Spleen (tissue), 7 donors: Measurements from ENCODE around the gene NBPF19.
A peak's percentile ranks its signal among the peaks of the same experiment; 100 is the strongest.
"Not testable (repeated sequence)": the region's sequence is repeated elsewhere in the genome, so short reads cannot be mapped to it uniquely, and the experiment has no call there.

ENCODE experiments used
- POLR2A ChIP-seq, 3 donors: fragments of 450-650 bp; IDR thresholded peaks; one replicate each; pipeline ENCODE4 v1.5.1; 2017; ENCODE audit warnings: antibody characterized with exemption in 3 of 3, mild to moderate bottlenecking in 1 of 3
- POLR2AphosphoS5 ChIP-seq, 3 donors: sonication (generic); formaldehyde crosslinking; IDR thresholded peaks; one replicate each; pipeline ENCODE4 v1.5.1; 2017; ENCODE audit warnings: antibody characterized with exemption in 3 of 3
- TF ChIP-seq, protein P1 (sequence below), 11 experiments: fragments of 200-600 bp in 7 of 11; fragments of 450-650 bp in 4 of 11; sonication (generic) in 4 of 11; IDR thresholded peaks in 8 of 11; conservative IDR thresholded peaks in 3 of 11; 1 replicate in 7 of 11; 2 replicates in 4 of 11; pipeline versions ENCODE4 v1.4.0 to v1.8.0; 2016 to 2021; ENCODE audit warnings: antibody characterized with exemption in 11 of 11, inconsistent platforms in 4 of 11, mild to moderate bottlenecking in 1 of 11
- donor health status: DM: no; HTN: no; CAD: no; lungs with moderate emphysema.
- donor health status: DM: no; HTN: no; CAD: no.
- donor health status: DM: no; HTN: no; CAD: no.

DNA sequence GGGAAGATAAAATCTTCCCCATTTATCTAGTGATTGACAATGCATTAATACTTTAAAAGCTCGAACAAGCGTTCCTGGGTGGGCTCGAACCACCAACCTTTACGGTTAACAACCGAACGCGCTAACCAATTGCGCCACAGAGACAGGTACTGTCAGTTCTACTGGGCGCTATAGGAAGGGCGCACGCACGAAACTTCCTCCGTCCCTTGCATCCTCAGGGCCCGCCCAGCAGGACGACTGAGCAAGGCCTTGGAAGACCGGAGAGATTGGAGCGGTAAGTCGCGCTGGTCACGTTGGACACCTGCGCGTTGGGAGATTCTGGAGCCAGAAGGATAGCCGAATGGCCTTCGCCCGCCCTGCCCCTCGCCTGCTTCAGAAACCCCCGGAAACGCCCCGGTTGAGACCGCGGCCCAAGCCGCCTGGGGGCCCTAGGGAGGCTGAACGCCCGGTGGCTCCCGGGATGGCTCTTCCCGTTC is 83.5 kb downstream of the NBPF19 start:
- TF ChIP-seq, protein P1, sequence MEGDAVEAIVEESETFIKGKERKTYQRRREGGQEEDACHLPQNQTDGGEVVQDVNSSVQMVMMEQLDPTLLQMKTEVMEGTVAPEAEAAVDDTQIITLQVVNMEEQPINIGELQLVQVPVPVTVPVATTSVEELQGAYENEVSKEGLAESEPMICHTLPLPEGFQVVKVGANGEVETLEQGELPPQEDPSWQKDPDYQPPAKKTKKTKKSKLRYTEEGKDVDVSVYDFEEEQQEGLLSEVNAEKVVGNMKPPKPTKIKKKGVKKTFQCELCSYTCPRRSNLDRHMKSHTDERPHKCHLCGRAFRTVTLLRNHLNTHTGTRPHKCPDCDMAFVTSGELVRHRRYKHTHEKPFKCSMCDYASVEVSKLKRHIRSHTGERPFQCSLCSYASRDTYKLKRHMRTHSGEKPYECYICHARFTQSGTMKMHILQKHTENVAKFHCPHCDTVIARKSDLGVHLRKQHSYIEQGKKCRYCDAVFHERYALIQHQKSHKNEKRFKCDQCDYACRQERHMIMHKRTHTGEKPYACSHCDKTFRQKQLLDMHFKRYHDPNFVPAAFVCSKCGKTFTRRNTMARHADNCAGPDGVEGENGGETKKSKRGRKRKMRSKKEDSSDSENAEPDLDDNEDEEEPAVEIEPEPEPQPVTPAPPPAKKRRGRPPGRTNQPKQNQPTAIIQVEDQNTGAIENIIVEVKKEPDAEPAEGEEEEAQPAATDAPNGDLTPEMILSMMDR (IDR thresholded peaks at IDR 0.05 in 8 of 11, conservative IDR thresholded peaks at IDR 0.05 in 3 of 11): peak in 2 of 11 experiments; percentile 7 to 22
- peak; percentile 54 to 81 (median 74) for TF ChIP-seq POLR2AphosphoS5 (IDR thresholded peaks at IDR 0.05)
- TF ChIP-seq POLR2A (IDR thresholded peaks at IDR 0.05): not testable (repeated sequence)
